ENCODE data around the gene TUBA3E. TPM values are rescaled to one million over a fixed set of nuclear protein-coding genes. Genes with fewer than 3 reads are reported as not detected.

The TUBA3E gene
- total RNA-seq (2014; rRNA removed; shearing (Covaris generic)) (not detected in 2 replicates), total RNA-seq (2022) (not detected in 2 replicates), Bru-seq, nascent RNA (not detected), BruChase-seq, experiment 1, labeled RNA remaining after a 6-hour chase (not detected), BruChase-seq, experiment 2, labeled RNA remaining after a 2-hour chase (not detected)
- long read RNA-seq, partial matches to known transcripts = 0 of 3 reads
- long read RNA-seq, other reads (novel, unspliced or antisense) = 3 of 3 reads

DNA sequence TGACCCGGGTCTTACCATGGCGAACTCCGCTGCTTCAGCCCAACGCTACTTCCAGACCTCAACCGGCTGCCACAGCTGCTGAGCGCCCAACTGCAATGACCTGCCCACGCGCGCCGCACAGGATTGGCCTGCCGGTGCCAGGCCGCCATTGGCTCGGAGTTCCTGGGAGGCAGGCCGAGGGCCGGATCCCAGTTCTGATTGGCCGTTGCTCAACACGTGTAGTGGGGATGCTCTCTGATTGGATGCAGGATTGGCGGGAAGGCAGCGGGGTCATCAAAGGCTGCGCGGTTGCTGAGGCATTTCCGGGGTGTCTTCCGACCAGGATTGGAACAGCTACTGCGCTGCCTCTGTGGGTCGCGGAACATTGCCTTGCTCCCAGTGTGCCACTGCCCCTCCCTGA, at the start of gene TUBA3E:
TSS of gene TUBA3E (minus strand) at position 97 of the 400 bp plus-strand sequence. CDS start at position 18, 79 bp downstream.
- TF ChIP-seq, protein P1, sequence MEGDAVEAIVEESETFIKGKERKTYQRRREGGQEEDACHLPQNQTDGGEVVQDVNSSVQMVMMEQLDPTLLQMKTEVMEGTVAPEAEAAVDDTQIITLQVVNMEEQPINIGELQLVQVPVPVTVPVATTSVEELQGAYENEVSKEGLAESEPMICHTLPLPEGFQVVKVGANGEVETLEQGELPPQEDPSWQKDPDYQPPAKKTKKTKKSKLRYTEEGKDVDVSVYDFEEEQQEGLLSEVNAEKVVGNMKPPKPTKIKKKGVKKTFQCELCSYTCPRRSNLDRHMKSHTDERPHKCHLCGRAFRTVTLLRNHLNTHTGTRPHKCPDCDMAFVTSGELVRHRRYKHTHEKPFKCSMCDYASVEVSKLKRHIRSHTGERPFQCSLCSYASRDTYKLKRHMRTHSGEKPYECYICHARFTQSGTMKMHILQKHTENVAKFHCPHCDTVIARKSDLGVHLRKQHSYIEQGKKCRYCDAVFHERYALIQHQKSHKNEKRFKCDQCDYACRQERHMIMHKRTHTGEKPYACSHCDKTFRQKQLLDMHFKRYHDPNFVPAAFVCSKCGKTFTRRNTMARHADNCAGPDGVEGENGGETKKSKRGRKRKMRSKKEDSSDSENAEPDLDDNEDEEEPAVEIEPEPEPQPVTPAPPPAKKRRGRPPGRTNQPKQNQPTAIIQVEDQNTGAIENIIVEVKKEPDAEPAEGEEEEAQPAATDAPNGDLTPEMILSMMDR (conservative IDR thresholded peaks at IDR 0.05; ENCODE audit: low read length) = no peak
- TF ChIP-seq EZH2phosphoT487 (IDR thresholded peaks at IDR 0.05; ENCODE audit: borderline replicate concordance, low read depth, low read length) = no peak
- H3K4me3 ChIP-seq (ENCODE audit: low read depth, low read length, poor library complexity, severe bottlenecking) = no peak within 1 kb of the TSS
- no peaks in the 10 kb centered on the region for H3K36me3 ChIP-seq (ENCODE audit: insufficient read depth, low read length)
- H3K27ac ChIP-seq (ENCODE audit: low read depth, low read length, poor library complexity, severe bottlenecking) = no peak within 1 kb of the TSS
- intact Hi-C loops (cut with micrococcal nuclease; ENCODE audit: unreplicated experiment) = no loop called here
- H3K9me2 ChIP-seq (ENCODE audit: insufficient read depth, low read length) = no peaks in the 10 kb centered on the region
- no peaks in the 10 kb centered on the region for H4K20me1 ChIP-seq (ENCODE audit: insufficient read depth, low read length)
- H2AFZ ChIP-seq (ENCODE audit: low read length) = no peak within 1 kb of the TSS
- no peaks in the 10 kb centered on the region for H3K4me1 ChIP-seq (ENCODE audit: insufficient read depth, low read length, poor library complexity, severe bottlenecking)
- ChIA-PET POLR2A (no interaction called here), CTCF (ENCODE audit: unreplicated experiment) (no interaction called here)
- H3K79me2 ChIP-seq (ENCODE audit: insufficient read depth, low read depth, low read length) = no peaks in the 10 kb centered on the region
- no peak for DNase-seq (ENCODE audit: low spot score)
- H3K9me3 ChIP-seq (ENCODE audit: low read length) = no peaks in the 10 kb centered on the region
- BruUV-seq (replicated peaks) = no TSS peak
- H3K4me2 ChIP-seq (ENCODE audit: low read length) = no peak within 1 kb of the TSS

DNA sequence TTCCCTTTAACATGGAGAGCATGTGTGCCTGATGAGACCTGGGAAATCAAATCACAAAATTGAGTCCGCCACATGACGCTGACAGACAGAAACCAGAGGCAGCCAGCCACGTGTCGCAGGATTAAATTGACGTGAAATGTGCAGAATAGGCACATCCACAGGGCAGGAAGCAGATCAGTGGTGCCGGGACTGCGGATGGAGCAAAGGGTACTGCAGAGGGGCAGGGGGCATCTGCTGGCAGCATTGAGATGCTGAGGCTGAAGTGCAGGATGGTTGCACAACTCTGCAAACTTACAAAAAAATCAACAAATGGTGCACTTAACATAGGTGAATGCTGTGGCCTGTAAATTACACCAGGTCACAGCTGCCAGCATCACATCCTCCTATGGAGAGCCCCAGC, 48.2 kb upstream of the TUBA3E start:
- Histone ChIP-seq H3K4me1 (ENCODE audit: insufficient read depth, low read length, poor library complexity, severe bottlenecking) (no peaks in the 10 kb centered on the region), H3K36me3 (ENCODE audit: insufficient read depth, low read length) (no peaks in the 10 kb centered on the region), H3K9me3 (ENCODE audit: low read length) (no peaks in the 10 kb centered on the region), H3K4me2 (ENCODE audit: low read length) (no peak overlapping the region), H3K4me3 (ENCODE audit: low read depth, low read length, poor library complexity, severe bottlenecking) (no peak overlapping the region), H3K9me2 (ENCODE audit: insufficient read depth, low read length) (no peaks in the 10 kb centered on the region), H2AFZ (ENCODE audit: low read length) (no peak overlapping the region), H4K20me1 (ENCODE audit: insufficient read depth, low read length) (no peaks in the 10 kb centered on the region), H3K79me2 (ENCODE audit: insufficient read depth, low read depth, low read length) (no peaks in the 10 kb centered on the region), H3K27ac (ENCODE audit: low read depth, low read length, poor library complexity, severe bottlenecking) (no peak overlapping the region)
- DNase-seq (ENCODE audit: low spot score) = no peak
- no TSS peak for BruUV-seq (replicated peaks)
- TF ChIP-seq, protein P1 (conservative IDR thresholded peaks at IDR 0.05; ENCODE audit: low read length) = no peak
- no peak for TF ChIP-seq EZH2phosphoT487 (IDR thresholded peaks at IDR 0.05; ENCODE audit: borderline replicate concordance, low read depth, low read length)
- POLR2A ChIA-PET = no interaction called here
- CTCF ChIA-PET (ENCODE audit: unreplicated experiment) = no interaction called here
- intact Hi-C loops (cut with micrococcal nuclease; ENCODE audit: unreplicated experiment) = no loop called here

DNA sequence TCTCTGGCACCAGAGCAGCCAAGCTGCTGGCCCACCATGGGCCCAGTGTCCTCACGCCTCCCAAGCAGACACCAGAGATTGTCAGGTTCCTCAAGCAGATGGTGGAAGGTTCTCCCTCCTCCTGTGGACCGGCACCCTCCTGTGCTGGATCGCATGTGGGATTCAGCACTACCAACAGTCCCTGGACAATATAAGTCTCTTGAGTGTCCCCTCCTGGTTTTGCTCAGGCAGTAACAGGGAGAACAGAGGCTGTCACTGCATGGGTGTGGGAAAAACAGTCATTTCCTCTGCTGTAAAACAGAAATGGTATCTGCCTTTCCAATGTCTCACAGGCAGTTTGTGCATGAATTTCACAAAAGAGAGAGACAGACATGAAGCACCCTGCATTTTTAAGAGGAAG, 47.7 kb upstream of the TUBA3E start:
- no peak overlapping the region for H2AFZ ChIP-seq (ENCODE audit: low read length)
- CTCF ChIA-PET (ENCODE audit: unreplicated experiment) = no interaction called here
- no peaks in the 10 kb centered on the region for H3K79me2 ChIP-seq (ENCODE audit: insufficient read depth, low read depth, low read length)
- intact Hi-C loops (cut with micrococcal nuclease; ENCODE audit: unreplicated experiment) = no loop called here
- H3K27ac ChIP-seq (ENCODE audit: low read depth, low read length, poor library complexity, severe bottlenecking) = no peak overlapping the region
- H3K4me2 ChIP-seq (ENCODE audit: low read length) = no peak overlapping the region
- no TSS peak for BruUV-seq (replicated peaks)
- H3K4me1 ChIP-seq (ENCODE audit: insufficient read depth, low read length, poor library complexity, severe bottlenecking) = no peaks in the 10 kb centered on the region
- POLR2A ChIA-PET = no interaction called here
- H3K9me3 ChIP-seq (ENCODE audit: low read length) = no peaks in the 10 kb centered on the region
- no peaks in the 10 kb centered on the region for H3K9me2 ChIP-seq (ENCODE audit: insufficient read depth, low read length)
- DNase-seq (ENCODE audit: low spot score) = no peak
- H3K4me3 ChIP-seq (ENCODE audit: low read depth, low read length, poor library complexity, severe bottlenecking) = no peak overlapping the region
- no peaks in the 10 kb centered on the region for H3K36me3 ChIP-seq (ENCODE audit: insufficient read depth, low read length)
- H4K20me1 ChIP-seq (ENCODE audit: insufficient read depth, low read length) = no peaks in the 10 kb centered on the region
- TF ChIP-seq, protein P1 (conservative IDR thresholded peaks at IDR 0.05; ENCODE audit: low read length) = no peak
- no peak for TF ChIP-seq EZH2phosphoT487 (IDR thresholded peaks at IDR 0.05; ENCODE audit: borderline replicate concordance, low read depth, low read length)

Measured in OCI-LY7 (cell line).